ENCODE data around the gene LMO1.
A peak's percentile ranks its signal among the peaks of the same experiment; 100 is the strongest.

LMO1 gene

DNA sequence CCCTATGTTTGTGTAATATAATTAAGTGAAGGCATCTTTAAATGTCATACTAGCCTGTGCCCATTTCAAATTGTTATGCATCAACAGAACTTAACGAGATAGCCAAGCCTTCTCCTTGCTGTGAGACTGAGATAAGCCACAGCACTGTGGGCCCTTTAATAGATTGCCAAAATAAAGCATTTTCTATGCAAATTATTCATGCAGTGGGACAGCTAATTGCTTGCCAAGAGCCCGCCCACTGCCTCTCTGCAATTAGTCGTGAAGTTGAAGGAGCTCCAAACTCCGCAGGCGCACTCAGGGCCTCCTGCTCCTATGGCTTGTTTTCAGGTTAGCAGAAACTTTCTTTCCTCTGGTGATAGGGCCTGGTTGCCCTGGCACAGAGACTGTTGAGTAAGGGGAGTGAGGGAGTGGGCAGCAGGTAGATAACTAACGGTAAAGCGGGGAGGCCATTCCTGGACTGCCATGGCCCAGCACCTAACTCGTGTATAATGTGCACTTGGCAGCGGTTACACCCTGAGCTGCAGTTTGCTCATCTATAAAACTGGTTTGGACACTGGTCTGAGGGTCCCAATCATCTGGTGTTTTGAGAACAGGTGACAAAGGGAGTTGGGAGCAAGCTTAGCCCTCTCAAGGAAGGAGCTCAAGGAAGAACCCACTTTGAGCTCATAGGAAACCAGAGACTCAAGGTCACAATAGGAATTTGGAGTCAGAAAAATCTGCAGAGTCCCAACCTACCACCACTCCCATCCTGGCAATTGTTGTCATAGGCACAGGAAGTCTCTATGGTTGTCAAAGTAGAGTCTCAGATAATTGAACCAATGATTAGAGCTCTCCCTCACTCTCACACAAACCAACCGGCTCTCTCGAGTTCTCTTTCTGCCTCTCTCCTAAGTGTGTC lies 60.9 kb downstream of the LMO1 start:
- DNase-seq = no peak

- no peak for DNase-seq
These were observed 61.9 kb downstream of the LMO1 start for GRCh38 chr11:8201644-8202365.

DNA sequence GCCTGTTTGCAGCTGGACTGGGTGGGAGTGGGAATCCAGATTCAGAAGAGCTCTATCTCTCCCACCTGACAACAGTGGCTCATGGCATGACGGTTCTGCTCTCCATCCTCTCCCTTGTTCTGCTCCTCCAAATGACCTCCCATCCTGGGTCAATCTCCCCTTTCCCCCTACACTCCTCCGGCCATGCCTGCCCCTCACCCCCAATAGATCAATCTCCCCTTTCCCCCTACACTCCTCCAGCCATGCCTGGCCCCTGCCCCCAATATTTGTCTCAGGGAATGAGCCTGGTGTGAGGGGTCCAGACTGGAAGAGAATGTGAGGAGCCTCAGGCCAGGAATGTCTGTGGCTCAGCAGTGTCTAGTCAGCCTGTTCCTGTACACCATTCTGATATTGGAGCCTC lies 64.0 kb downstream of the LMO1 start:
- DNase-seq = no peak

GRCh38 chr11:8196749-8197148 lies 66.9 kb downstream of the LMO1 start:
- DNase-seq = no peak

DNA sequence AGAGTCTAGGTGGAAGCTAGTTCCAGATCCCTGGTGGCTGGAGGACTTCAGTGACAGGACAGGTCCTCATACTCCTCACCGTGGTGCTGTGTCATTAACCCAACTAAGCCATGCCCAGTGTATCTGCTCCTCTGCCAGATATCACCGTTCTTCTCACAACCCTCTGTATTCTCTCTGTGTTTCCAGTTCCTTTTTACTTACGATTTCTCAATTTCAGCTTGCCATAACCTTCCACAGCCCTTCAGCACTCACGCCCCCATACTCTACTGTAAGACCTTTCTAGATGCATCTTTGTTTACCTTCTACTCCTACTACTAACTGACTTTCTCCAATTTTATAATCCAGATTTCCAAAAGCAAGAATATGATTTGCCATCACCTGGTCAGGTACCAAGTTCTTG lies 68.7 kb downstream of the LMO1 start:
- DNase-seq = no peak

- no peak for DNase-seq
These were observed 70.8 kb downstream of the LMO1 start for GRCh38 chr11:8192896-8193209.

GRCh38 chr11:8192016-8192895 lies 71.4 kb downstream of the LMO1 start:
- peak; percentile 27 for DNase-seq

DNA sequence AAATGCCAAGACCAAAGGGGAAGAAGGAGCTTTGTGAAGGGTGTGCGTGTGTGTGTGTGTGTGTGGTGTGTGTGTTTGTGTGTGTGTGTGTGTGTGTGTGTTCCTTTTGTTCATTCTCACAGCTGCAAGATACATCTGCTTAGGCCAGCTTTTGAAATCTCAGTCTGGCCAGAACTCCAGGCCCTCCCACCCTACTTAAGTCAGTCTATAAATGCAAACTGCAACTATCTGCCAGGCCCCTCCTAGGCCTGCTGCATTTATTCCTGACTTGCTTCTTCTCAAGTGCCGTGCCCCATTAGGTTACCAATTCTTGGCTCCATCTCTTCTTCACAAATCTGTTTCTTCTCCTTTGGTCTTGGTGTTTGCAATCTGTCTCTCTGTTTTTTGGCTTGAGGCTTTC lies 73.2 kb downstream of the LMO1 start:
- no peak for DNase-seq

DNA sequence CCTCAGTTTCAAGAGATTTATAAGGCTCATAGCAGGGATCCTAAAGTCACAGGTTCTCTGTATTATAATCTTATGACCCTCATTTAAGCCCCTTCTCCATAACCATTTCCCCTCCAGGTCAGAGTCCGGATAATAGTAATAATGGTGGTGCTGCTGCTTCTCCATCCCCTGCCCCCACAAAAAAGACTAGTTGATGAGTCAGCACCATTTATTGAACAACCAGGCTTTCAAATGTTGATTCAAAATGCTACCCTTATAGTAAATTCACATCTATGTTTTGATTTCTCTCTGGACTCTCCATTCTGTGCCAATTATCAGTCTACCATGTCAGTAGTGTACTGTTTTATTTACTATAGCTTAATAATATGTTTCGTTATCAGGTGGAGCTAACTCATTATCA lies 77.2 kb downstream of the LMO1 start:
- no peak for DNase-seq

- no peak for DNase-seq
These were observed 80.6 kb downstream of the LMO1 start for GRCh38 chr11:8183111-8183510.

DNA sequence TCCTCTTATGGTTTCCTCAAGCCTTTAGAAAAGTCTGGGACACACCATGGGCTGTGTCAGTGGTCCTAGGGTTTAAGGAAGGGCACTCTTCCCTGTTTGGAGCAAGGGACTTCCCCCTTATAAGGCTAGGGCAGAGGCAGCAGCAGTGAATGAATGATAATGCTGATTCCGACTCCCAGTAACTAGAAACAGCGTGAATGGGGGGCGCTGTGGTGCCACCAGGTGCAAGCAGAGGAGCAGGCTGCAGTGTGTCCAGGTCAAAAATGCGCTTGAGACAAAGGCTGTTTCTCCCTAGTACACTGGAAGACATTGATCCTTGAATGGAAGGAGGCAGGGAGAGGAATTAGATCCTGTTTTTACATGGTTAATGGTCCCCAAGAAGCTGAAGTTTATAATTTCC lies 83.2 kb downstream of the LMO1 start:
- DNase-seq = no peak

DNA sequence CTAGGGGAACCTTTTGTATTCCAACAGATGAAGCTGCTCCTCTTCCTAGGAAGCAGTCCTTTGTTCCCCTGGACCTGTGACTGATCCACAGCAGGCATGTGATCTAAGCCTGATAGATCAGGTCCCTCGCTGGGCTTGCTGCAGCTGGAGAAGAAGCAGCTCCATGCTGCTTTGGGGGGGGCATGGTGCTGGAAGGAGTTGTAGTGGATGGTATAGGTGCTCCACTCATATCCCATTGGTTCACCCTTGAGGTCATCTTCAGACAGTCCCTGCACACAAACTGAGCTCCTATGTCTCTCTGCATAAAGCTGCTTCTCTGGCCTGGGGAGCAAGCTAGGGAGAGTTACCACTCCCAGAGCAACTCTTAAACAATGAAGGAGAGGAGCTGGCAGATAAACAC lies 85.4 kb downstream of the LMO1 start:
- no peak for DNase-seq

DNA sequence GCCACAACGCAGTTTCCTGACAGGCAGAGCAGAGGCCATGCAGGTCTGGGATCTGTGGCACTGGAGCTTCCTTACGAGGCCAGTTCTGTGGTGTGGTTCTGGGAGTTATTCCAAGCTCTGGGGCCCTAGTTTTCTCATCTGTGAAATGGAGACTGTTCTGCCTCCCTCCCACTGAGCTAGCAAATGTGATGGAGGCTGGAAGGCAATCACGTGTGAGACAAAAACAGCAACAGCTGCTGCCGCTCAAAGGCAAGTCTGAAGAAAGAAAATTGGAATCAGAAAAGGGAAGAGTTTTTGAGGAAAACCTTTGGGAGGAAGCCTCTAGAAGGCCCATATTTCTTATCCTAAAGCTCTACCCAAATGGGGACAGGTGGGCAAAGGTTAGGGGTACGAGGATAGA lies 86.5 kb downstream of the LMO1 start:
- no peak for DNase-seq
